EH (cell line): ENCODE results near the gene POLR3A.

Source experiments
- DNase-seq: peaks from one replicate; pipeline ENCODE4 v3.0.0-alpha.2; 2015; ENCODE audit warnings: low read depth

Gene POLR3A

DNA sequence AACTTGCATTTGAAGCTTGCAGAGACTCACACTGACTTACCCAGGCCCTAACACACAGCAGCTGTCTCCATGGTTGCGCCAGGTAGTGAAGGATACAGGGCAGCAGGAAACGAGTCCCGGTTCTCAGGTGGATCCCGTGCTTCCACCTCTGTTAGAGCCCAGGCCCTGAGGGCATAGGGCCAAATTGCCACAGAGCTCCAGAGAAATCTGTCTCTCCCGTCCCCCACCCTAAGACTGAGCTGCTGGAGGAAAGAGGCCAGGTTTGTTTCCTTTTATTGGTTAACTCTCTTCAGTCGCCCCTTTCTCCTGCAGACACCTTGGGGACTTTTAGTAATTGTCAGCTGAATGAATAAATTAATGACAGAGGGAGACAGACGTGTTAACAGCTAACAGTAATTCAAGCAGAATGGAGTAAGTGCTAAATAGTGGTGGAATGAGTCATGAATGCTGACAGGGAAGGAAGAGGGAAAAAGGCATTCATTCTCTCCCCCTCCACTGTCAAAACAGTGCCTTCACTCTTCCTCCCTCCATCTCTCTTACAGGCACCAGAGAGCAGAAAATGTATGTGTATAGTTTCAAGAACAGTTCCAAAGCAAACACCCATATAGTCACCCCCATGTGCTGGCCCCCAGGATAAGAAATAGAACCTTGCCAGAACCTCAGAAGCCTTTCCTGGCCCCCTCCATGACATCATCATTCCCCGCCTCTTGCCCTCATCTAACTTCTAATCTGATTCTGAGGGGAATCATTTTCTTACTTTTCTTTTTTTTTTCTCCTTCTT is 86.0 kb downstream of the POLR3A start:
- peak; percentile 89 for DNase-seq

DNA sequence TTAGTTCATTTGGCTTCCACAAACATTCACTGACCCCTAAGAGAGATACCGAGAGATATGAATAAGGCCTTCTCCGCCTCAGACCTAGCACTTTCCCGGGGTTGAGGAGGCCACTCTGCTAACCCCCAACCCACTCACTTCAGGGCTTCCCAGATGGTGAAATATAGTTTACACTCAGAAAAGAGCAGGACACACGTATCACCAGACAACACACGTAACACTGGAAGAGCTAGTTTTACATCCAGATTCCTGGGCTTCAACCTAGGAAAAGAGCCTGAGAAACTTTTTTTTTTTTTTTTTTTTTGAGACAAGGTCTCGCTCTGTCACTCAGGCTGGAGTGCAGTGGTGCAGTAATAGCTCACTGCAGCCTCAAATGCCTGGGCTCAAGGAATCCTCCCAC is 87.5 kb downstream of the POLR3A start:
- DNase-seq = no peak

DNA sequence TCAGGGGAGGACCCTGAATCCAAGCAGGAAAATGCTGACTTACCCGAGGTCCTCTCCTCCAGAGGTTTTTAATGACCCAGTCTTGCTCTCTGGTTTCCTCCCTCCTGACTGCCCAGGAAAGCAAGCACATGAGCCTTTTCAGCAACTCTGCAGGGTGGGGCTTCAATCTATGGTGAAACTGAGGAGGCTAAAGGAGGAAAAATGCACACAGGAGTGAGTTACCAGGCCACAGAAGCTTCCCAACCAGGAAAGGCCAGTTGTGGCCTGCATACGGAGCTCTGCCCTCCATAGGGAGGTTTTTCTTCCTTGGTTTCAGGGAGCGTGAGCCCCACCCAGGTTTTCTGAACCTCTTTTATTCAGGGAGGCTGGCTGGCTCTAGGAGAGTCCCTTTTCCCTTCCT is 88.7 kb downstream of the POLR3A start:
- DNase-seq = no peak

DNA sequence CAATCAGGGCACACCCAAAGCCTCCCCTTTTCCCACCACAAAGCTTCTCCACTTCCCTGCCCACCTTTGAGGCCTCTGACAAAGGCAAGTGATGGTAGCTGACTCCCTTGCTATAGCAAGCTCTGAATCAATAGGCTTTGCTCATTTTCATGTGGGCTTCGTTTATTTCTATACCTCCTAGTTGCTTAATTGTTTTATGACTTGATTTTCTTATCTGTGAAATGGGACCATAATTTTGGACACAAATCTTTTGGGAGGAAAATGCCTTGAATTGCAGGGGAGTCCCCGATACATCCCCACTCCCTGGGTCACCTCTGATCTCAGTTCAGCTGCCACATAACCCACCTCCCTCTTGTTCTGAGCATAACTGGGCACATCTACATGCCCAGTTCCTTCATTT is 89.1 kb downstream of the POLR3A start:
- DNase-seq = no peak

DNA sequence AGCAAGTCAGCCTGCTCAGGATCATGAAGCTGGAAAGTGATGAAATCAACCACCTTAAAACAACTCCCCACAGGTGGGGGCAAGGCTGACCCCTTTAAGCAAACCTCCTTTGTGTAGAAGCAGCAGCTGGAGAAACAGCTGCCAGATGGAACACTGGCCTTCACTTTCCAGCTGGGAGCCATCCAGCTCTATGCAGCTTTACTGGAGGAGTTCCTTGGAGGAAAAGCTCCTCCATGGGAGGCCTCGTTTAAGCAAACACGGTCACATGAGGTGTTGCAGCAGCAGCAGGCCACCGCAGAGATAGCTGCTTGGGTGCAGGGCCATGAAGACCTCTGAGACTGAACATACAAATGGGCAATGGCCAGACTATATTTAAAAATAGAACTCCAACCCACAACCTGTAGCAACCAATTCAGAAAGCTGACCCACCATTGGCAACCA is 89.7 kb downstream of the POLR3A start:
- DNase-seq = peak; percentile 47

DNA sequence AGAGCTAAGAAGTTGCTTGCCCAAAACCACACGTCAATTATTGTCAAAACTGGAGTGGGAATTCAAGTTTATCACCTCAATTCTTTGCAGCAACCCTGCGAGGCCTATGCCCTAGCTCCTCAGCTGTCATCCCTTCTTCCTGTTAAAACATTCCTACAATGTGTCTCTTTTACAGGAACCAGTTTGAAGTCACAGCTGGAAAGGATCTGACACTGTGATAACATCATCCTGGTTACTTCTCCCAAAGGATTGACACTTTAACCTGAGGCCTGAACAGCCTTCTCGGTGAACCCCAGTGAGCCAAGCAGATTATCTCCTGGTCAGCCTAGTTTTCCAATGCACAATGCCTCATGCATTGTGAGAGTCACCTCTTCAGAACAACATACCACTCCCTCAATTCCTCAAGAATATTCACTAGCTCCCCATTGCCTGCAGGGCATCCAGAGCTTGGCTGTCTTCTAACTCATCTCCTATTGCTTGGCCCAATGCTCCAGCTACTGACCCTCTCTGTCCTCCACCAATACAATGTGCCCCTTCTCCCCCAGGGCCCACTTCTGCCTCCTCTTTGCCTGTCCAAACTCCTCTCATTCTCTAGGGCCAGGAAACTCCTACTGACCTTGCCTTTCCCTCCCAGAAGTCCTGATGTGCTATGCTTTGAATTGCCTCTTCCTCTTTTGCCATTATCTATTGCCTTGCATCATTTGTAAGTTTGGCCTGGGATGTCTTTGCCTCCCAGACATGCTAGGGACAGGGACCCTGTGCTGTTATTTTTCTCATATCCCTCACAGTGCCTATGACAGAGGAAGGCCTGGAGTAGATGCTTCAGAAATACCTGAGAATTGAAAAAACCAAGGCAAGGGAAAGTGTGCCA is 92.4 kb downstream of the POLR3A start:
- DNase-seq = no peak

DNA sequence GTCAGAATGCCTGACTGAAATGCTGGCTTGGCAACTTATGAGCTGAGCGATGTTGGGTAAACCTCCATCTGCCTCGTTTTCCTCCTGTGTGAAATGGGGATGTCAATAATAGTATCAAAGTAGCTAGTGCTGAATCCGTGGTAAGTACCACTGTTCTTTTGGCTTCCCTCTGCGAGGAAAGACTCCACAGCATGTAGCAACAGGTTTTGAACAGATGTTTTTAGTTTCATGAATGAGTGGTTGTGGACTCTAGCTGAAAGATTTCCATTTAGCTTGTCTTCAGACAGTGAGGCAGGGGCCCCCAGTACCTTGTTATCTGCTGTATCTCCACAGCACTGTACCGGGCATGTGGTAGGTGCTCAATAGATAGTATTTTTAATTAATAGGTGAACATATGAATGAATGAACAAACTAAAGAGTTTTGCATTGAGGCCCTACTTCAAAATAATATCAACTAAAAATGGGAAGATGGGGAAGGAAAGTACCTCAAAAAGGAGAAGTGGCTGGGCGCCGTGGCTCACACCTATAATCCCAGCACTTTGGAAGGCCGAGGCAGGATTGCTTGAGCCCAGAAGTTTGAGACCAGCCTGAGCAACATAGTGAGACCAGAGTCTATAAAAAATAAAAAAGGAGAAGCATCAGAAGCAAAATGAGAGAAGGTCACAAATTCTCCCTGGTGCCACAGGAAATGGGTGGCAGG is 97.1 kb downstream of the POLR3A start:
- DNase-seq = no peak

DNA sequence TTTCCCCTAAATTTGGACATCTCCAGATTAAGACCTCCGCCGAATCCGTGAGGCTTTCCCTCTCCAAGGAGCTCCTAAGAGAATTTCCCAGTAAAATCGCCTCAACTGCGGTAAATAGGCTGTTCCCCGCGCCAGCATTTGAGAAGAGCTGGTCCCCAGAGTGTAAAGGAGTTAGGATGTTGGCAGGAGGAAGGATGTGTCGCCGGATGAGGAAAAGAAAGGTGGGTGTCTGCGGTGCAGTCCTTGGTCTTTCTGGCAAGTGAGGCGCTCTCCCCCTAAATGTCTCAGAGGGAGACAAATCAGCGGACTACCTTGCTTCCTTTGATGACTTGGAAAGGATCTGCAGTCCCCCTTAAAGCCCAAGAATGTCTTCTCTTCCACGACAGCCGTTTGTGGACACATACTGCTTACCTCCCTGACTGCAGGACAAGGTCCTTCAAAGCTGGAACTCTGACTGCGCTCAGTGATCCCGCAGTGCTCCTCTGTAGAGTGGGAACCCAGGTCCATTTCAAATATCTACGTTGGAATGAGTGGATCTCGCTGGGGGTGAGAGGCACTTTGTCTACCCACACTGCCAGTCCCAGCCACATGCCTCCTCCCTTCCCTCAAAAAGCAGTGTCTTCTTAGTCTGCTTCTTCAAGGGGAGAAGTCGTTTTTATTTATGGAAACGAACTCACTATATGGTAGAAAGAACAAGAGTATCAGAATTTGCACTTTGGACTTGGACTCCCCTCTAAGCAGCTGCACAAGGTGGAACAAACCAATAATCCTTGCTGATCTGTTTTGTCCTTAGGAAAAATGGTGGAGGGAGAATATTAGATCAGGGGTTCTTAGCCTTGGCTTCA is 101.7 kb downstream of the POLR3A start:
- DNase-seq = no peak

DNA sequence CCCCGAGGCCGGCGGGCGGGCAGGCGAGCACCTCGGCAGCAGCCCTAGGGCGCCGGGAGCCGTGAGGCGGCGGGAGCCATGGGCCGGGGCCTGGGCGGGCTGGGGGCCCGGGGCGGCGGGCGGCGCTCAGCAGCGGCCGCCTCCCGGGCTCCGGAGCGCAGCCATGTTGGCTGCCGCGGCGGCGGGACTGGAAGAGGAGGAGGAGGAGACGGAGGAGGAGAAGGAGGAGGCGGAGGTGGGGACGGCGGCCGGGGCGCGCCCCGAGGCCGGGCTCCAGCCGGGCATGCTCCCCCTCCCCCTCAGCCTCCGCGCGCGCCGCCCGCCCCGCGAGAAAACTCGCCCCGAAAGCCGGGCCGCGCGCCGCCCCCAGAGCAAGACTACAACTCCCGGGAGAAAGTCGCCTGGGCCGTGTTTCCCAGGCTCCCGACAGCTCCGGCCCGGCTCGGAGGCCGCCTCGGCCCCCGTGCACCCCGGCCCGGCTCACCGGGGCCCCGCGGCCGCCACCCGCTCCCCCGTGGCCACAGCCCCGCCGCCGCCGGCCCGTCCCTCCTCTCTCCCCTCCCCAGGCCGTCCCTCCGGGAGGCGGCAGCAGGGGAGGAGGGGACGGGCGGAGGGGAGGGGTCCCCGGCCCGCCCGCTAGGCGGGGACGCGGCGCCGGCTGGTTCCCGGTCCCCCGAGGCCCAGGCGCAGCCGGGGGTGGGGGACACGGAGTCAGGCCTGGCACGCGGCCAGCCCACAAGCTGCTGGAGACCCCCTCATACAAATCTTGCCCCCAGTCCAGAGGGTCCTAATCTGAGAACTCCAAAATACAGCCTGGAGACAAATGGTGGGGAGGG is 102.5 kb downstream of the POLR3A start, which contains the start of gene DLG5:
Gene DLG5, minus strand, starts transcription at position 190 of the 836 bp plus-strand sequence. CDS start 235 bp downstream, outside the sequence.
- peak; percentile 81 for DNase-seq

DNA sequence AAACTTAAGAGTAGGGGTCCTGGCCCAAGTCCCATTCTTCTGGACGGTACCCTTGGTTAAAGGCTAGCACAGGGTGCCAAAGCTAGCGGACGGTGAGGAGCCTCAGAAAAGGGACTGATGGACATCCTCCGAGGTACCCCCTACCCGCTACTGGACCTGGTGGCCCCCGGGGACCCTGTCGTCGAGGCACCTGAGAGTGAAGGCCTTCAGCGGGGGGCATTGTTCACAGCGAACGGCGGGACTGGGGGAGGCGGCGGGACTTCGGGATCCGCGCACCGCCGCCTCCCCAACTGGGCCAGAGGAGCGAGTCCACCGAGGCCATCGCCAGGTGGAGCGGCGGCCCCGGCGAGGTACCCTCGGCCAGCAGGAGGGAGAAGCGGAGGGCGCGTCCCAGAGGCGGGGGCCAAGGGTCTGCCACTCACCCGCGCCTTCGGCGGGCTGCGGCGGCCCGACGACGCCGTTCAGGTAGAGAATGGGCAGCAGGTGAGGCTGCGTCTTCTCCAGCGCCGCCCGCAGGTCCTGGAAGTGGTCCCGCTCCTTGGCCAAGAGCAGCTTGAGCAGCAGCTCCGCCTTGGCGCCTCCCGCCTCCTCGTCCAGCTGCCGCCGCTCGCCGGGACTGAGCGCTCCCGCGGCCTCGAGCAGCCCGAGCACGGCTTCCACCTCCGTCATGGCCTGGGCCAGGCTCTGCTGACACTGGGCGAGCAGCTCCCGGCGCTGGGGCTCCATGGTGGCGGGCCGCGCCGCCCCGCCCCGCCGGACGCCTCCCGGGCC is 103.3 kb downstream of the POLR3A start:
- peak; percentile 49 for DNase-seq

DNA sequence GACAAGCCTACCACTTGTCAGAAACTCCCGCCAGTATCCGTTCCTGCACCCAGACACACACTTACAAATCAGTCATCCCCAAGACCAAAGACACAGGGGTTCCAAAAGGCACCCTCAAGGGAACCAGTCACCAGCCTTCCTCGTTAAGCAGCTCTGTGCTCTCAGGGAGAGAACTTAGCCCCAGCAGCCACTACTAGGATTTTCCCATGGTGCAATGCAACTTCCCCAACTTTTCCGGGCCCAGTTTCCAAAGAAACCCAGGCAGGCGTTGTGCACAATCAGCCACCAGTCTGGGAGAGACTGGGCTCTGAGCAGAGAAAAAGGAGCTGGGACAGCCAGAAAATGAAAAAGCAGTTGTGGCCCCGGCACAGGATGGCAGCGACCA is 103.9 kb downstream of the POLR3A start:
- DNase-seq = peak; percentile 65

DNA sequence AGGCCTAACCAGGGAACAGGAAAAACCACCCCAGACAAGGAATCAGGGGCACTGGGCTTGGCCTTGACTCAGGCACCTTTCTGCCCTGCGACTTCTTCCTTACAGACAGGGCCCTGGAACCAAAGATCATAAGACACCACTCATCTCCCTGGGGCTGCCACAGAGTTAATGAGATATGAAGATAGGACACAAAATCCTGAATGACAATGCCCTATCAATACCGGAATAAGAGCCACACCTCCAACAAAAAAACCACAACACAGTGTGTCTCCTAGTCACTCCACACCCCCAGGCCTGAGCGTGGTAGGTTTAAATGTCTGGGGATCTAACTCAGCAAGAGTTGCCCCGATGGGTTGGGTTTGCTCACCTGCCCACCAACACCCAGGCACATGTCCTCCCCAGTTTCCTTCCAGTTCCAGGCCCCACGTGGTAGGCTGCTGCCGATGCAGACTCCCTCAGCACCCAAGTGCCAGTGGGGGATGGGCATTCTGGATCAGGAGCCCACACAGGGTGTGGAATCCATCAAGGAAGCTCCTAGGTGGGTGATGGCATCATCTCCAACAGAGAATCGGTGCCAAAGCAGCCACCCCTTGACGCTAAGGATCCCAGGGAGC is 106.6 kb downstream of the POLR3A start:
- no peak for DNase-seq

DNA sequence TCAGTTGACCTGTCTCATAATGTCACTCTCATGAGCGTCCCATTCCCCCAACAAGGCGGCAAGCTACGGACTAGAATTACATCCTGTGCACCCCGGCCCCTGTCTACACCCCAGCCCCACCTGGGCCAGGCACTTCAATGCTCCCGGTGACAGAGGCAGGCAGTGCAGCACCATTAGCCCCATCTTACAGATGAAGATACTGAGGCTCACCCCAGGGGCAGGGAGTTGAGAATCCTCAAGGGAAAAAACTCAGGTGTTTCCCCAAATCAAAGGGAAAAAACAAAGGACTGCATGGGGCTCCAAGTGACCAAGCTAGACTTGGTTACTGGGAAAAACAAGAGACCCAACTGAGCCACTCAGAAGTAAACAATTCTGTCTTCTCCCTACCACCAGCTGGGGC is 107.3 kb downstream of the POLR3A start:
- no peak for DNase-seq

DNA sequence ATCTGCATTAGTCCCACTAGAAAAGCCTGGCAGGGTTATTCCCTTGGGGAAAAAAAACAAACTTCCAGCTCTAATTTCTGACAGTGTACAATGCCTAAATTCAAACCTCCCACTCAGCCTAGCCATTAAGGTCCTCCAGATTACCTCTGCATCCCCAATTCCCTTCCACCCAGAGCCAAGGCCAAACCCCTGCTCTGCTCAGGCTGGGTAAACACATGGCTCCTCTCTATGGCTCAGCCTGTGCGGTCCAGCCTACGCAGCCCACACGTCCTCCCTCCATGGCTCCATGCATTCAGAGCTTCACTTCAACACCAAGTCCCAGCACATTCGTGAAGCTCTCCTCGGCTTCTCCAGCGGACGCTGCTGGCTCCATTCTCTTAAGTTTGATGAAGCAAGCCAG is 107.9 kb downstream of the POLR3A start:
- DNase-seq = no peak

DNA sequence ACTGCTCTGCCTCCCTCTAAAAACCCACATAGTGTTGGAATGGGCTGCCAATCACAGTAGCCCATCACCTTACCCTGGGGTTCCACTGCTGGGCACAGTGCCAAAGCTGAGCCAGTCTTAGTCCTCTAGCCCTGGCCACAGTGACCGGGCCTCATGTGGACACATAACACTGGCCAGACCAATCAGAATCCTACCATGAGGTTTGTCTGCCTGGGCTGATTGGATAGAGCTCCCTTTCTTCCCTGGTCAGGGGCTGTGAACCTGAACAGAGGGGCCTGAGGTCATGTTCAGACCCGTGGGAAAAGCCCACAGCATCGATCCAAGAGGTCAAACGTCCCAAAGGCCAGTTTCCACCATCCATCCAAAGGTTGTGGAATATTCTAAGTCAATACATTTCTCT is 108.8 kb downstream of the POLR3A start:
- DNase-seq = no peak

DNA sequence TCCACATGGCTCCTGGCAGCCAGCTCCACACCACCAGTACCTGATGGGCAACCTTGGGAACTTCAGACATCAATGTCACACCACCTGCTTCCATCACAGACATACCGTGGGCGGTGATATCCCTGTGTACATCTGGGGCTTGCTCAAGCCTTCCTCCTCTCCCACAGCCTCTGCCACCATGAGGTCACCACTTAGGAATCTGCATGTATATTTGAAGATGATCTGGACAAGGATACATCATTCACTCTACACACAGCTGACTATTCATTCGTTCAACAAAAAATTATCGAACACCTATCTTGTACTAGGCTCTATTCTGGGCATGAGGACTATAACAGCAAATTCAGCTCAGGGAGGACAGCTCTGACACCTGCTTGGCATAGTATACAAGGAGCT is 109.6 kb downstream of the POLR3A start:
- peak; percentile 87 for DNase-seq
